SJCRH30 (cell line): ENCODE results near the gene NMNAT1. TPM values are rescaled to one million over a fixed set of nuclear protein-coding genes. Genes with fewer than 3 reads are reported as not detected.
"Not testable (repeated sequence)": the region's sequence is repeated elsewhere in the genome, so short reads cannot be mapped to it uniquely, and the experiment has no call there.

Source experiments
- DNase-seq, 2 experiments: peaks; one replicate each; pipeline ENCODE4 v3.0.0-alpha.2; 2015 to 2020
- H3K27ac ChIP-seq: fragments of 250-450 bp; sonication (Bioruptor Pico); 2 replicates; pipeline ENCODE4 v1.5.1; 2020; ENCODE audit warnings: mild to moderate bottlenecking, moderate library complexity
- H3K27me3 ChIP-seq: fragments of 250-450 bp; sonication (Bioruptor Pico); 2 replicates; pipeline ENCODE4 v1.5.1; 2020; ENCODE audit warnings: mild to moderate bottlenecking, moderate library complexity
- H3K36me3 ChIP-seq: fragments of 250-450 bp; sonication (Bioruptor Pico); 2 replicates; pipeline ENCODE4 v1.5.1; 2020; ENCODE audit warnings: mild to moderate bottlenecking, moderate library complexity
- H3K4me1 ChIP-seq: fragments of 250-450 bp; sonication (Bioruptor Pico); 2 replicates; pipeline ENCODE4 v1.5.1; 2020; ENCODE audit warnings: mild to moderate bottlenecking, moderate library complexity
- H3K4me3 ChIP-seq: fragments of 250-450 bp; sonication (Bioruptor Pico); 2 replicates; pipeline ENCODE4 v1.5.1; 2020; ENCODE audit warnings: mild to moderate bottlenecking, moderate library complexity
- H3K9me3 ChIP-seq: fragments of 250-450 bp; sonication (Bioruptor Pico); replicated peaks from 2 replicates; pipeline ENCODE4 v1.5.1; 2020; ENCODE audit warnings: mild to moderate bottlenecking, moderate library complexity
- total RNA-seq: library from RNA; depleted of rRNA; stranded (reverse); fragments of >200 nt; shearing (Covaris generic); gene quantifications from 2 replicates; pipeline ENCODE4 v1.2.3, GENCODE V29; 2014; rRNA removed

The NMNAT1 gene
- total RNA-seq, 1 experiment from 2014 or later = 5.5 TPM

- H3K27me3 ChIP-seq, H3K4me3 ChIP-seq, DNase-seq, H3K36me3 ChIP-seq, H3K9me3 ChIP-seq, H3K27ac ChIP-seq, H3K4me1 ChIP-seq: not testable (repeated sequence)
Observed at GRCh38 chr1:10020678-10021077, 77.4 kb downstream of the NMNAT1 start.

- H3K27ac ChIP-seq, H3K36me3 ChIP-seq, H3K4me1 ChIP-seq, H3K27me3 ChIP-seq, DNase-seq, H3K4me3 ChIP-seq, H3K9me3 ChIP-seq: not testable (repeated sequence)
Observed at GRCh38 chr1:10021992-10022391, 78.7 kb downstream of the NMNAT1 start.

- Histone ChIP-seq H3K4me1 (no peaks in the 10 kb centered on the region), H3K27me3 (no peaks in the 10 kb centered on the region), H3K4me3 (no peak overlapping the region), H3K9me3 (no peaks in the 10 kb centered on the region), H3K36me3 (no peaks in the 10 kb centered on the region), H3K27ac (no peak overlapping the region)
- no peak for DNase-seq
Observed at GRCh38 chr1:10022656-10023055, 79.4 kb downstream of the NMNAT1 start.

GRCh38 chr1:10025354-10025753 lies 82.1 kb downstream of the NMNAT1 start:
- H3K27me3 ChIP-seq = no peaks in the 10 kb centered on the region
- H3K36me3 ChIP-seq = no peaks in the 10 kb centered on the region
- no peak for DNase-seq
- H3K4me1 ChIP-seq = peaks cover 9% of the 10 kb centered on the region
- H3K9me3 ChIP-seq = no peaks in the 10 kb centered on the region
- H3K27ac ChIP-seq = no peak overlapping the region
- no peak overlapping the region for H3K4me3 ChIP-seq

GRCh38 chr1:10027027-10027426 lies 83.8 kb downstream of the NMNAT1 start:
- no peak overlapping the region for H3K27ac ChIP-seq
- no peaks in the 10 kb centered on the region for H3K9me3 ChIP-seq
- no peaks in the 10 kb centered on the region for H3K36me3 ChIP-seq
- no peak overlapping the region for H3K4me3 ChIP-seq
- H3K27me3 ChIP-seq = no peaks in the 10 kb centered on the region
- no peak for DNase-seq
- H3K4me1 ChIP-seq = peaks cover 19% of the 10 kb centered on the region

GRCh38 chr1:10028956-10029500 lies 85.8 kb downstream of the NMNAT1 start:
- DNase-seq, H3K27me3 ChIP-seq, H3K36me3 ChIP-seq, H3K4me3 ChIP-seq, H3K9me3 ChIP-seq, H3K27ac ChIP-seq: not testable (repeated sequence)
- peaks cover 22% of the 10 kb centered on the region for H3K4me1 ChIP-seq

- DNase-seq = peak in 1 of 2 experiments; percentile 32
- no peaks in the 10 kb centered on the region for H3K36me3 ChIP-seq
- H3K4me1 ChIP-seq = peaks cover 26% of the 10 kb centered on the region
- peak overlapping the region; percentile 89 for H3K27ac ChIP-seq
- H3K9me3 ChIP-seq = no peaks in the 10 kb centered on the region
- H3K4me3 ChIP-seq = peak overlapping the region; percentile 46
- H3K27me3 ChIP-seq = no peaks in the 10 kb centered on the region
Observed at GRCh38 chr1:10031461-10031860, 88.2 kb downstream of the NMNAT1 start.

GRCh38 chr1:10032590-10033358 lies 89.5 kb downstream of the NMNAT1 start, which contains the start of gene UBE4B:
Gene UBE4B (plus strand): TSS chr1:10032958. CDS start chr1:10033671, 713 bp downstream.
- peak within 1 kb of the TSS; percentile 89 for H3K27ac ChIP-seq

GRCh38 chr1:10033359-10033845 lies 90.1 kb downstream of the NMNAT1 start:
- Histone ChIP-seq H3K36me3 (peaks cover 12% of the 10 kb centered on the region), H3K27ac (peak overlapping the region; percentile 76), H3K4me1 (peaks cover 26% of the 10 kb centered on the region), H3K4me3 (peak overlapping the region; percentile 73), H3K27me3 (no peaks in the 10 kb centered on the region), H3K9me3 (no peaks in the 10 kb centered on the region)
- peak; percentile 31 to 51 for DNase-seq

More at GRCh38 chr1:10032590-10033358, 89.5 kb downstream of the NMNAT1 start, which contains the start of gene UBE4B:
- no peaks in the 10 kb centered on the region for H3K9me3 ChIP-seq
- no peaks in the 10 kb centered on the region for H3K27me3 ChIP-seq
- peaks cover 11% of the 10 kb centered on the region for H3K36me3 ChIP-seq
- H3K4me3 ChIP-seq = peak within 1 kb of the TSS; percentile 73
- DNase-seq = peak; percentile 99
- H3K4me1 ChIP-seq = peaks cover 26% of the 10 kb centered on the region

Other genes starting within 250 kb of the NMNAT1 start
- 50.5 and 52.4 TPM in 2 replicates for gene CLSTN1, start 119.5 kb upstream of the NMNAT1 start, total RNA-seq
- gene CTNNBIP1, start 33.2 kb upstream of the NMNAT1 start, total RNA-seq = 32.9 and 35.3 TPM in 2 replicates
- gene LZIC, start 84 bp upstream of the NMNAT1 start, total RNA-seq = 68.0 and 69.4 TPM in 2 replicates
- gene RBP7, start 53.8 kb downstream of the NMNAT1 start, total RNA-seq = not detected in 2 replicates
- gene UBE4B, start 89.5 kb downstream of the NMNAT1 start, total RNA-seq = 48.1 and 48.7 TPM in 2 replicates